ENCODE results near the gene DRG2. TPM values are rescaled to one million over a fixed set of nuclear protein-coding genes. Genes with fewer than 3 reads are reported as not detected.

Gene DRG2
- total RNA-seq, 1 experiment from 2014 or later: 47.9 TPM

GRCh38 chr17:18117533-18117932 lies 29.8 kb downstream of the DRG2 start:
- H3K4me1 ChIP-seq: no peaks in the 10 kb centered on the region
- Mint-ChIP-seq H3K4me1 (ENCODE audit: low read depth, unreplicated experiment) (no peaks in the 10 kb centered on the region), H3K9me3 (ENCODE audit: unreplicated experiment) (no peaks in the 10 kb centered on the region), H3K27me3 (ENCODE audit: insufficient read depth, unreplicated experiment) (no peaks in the 10 kb centered on the region), H3K4me3 (ENCODE audit: unreplicated experiment) (no peak overlapping the region), H3K27ac (ENCODE audit: unreplicated experiment) (no peak overlapping the region), H3K36me3 (ENCODE audit: insufficient read depth, unreplicated experiment) (no peaks in the 10 kb centered on the region)
- no peak for DNase-seq
- intact Hi-C loops (cut with micrococcal nuclease; ENCODE audit: unreplicated experiment): no loop called here
- TF ChIP-seq CTCF (IDR thresholded peaks at IDR 0.05; ENCODE audit: insufficient read depth in 1 of 2, low read depth in 1 of 2, low read length in 1 of 2, severe bottlenecking in 1 of 2, unreplicated experiment in 1 of 2): no peak
- no peaks in the 10 kb centered on the region for H3K27me3 ChIP-seq (replicated peaks; ENCODE audit: control insufficient read depth, insufficient read depth, low read length)
- peaks cover 9% of the 10 kb centered on the region; the same call in 1 of the 2 replicates for H3K9me3 ChIP-seq
- no peaks in the 10 kb centered on the region for H3K36me3 ChIP-seq (ENCODE audit: control insufficient read depth, insufficient read depth, low read length)
- ChIA-PET POLR2A (no interaction called here), CTCF (no interaction called here)
- H3K4me3 ChIP-seq (ENCODE audit: low read depth, low read length): no peak overlapping the region
- no TSS peak for BruUV-seq (replicated peaks)

GRCh38 chr17:18117982-18118975 lies 30.5 kb downstream of the DRG2 start:
- no peaks in the 10 kb centered on the region for H3K27me3 ChIP-seq (replicated peaks; ENCODE audit: control insufficient read depth, insufficient read depth, low read length)
- ChIA-PET CTCF (no interaction called here), POLR2A (no interaction called here)
- H3K9me3 Mint-ChIP-seq (ENCODE audit: unreplicated experiment): no peaks in the 10 kb centered on the region
- H3K27me3 Mint-ChIP-seq (ENCODE audit: insufficient read depth, unreplicated experiment): no peaks in the 10 kb centered on the region
- intact Hi-C loops (cut with micrococcal nuclease; ENCODE audit: unreplicated experiment): no loop called here
- H3K4me1 Mint-ChIP-seq (ENCODE audit: low read depth, unreplicated experiment): no peaks in the 10 kb centered on the region
- no peaks in the 10 kb centered on the region for H3K36me3 Mint-ChIP-seq (ENCODE audit: insufficient read depth, unreplicated experiment)
- H3K4me3 ChIP-seq (ENCODE audit: low read depth, low read length): no peak overlapping the region
- no peak overlapping the region for H3K27ac Mint-ChIP-seq (ENCODE audit: unreplicated experiment)
- BruUV-seq (replicated peaks): no TSS peak
- H3K4me1 ChIP-seq: no peaks in the 10 kb centered on the region
- TF ChIP-seq CTCF (IDR thresholded peaks at IDR 0.05; ENCODE audit: insufficient read depth in 1 of 2, low read depth in 1 of 2, low read length in 1 of 2, severe bottlenecking in 1 of 2, unreplicated experiment in 1 of 2): no peak
- no peaks in the 10 kb centered on the region for H3K36me3 ChIP-seq (ENCODE audit: control insufficient read depth, insufficient read depth, low read length)
- H3K4me3 Mint-ChIP-seq (ENCODE audit: unreplicated experiment): no peak overlapping the region
- DNase-seq: no peak
- peaks cover 9% of the 10 kb centered on the region; the same call in 1 of the 2 replicates for H3K9me3 ChIP-seq

GRCh38 chr17:18119166-18119745 lies 31.5 kb downstream of the DRG2 start:
- peaks cover 9% of the 10 kb centered on the region; the same call in 1 of the 2 replicates for H3K9me3 ChIP-seq
- no peaks in the 10 kb centered on the region for H3K4me1 Mint-ChIP-seq (ENCODE audit: low read depth, unreplicated experiment)
- H3K9me3 Mint-ChIP-seq (ENCODE audit: unreplicated experiment): no peaks in the 10 kb centered on the region
- no peak overlapping the region for H3K27ac Mint-ChIP-seq (ENCODE audit: unreplicated experiment)
- no TSS peak for BruUV-seq (replicated peaks)
- no peak overlapping the region for H3K4me3 Mint-ChIP-seq (ENCODE audit: unreplicated experiment)
- no peak for DNase-seq
- H3K4me3 ChIP-seq (ENCODE audit: low read depth, low read length): no peak overlapping the region
- ChIA-PET POLR2A (no interaction called here), CTCF (no interaction called here)
- H3K36me3 ChIP-seq (ENCODE audit: control insufficient read depth, insufficient read depth, low read length): no peaks in the 10 kb centered on the region
- no peaks in the 10 kb centered on the region for H3K27me3 Mint-ChIP-seq (ENCODE audit: insufficient read depth, unreplicated experiment)
- H3K4me1 ChIP-seq: no peaks in the 10 kb centered on the region
- no peaks in the 10 kb centered on the region for H3K27me3 ChIP-seq (replicated peaks; ENCODE audit: control insufficient read depth, insufficient read depth, low read length)
- intact Hi-C loops (cut with micrococcal nuclease; ENCODE audit: unreplicated experiment): no loop called here
- H3K36me3 Mint-ChIP-seq (ENCODE audit: insufficient read depth, unreplicated experiment): no peaks in the 10 kb centered on the region
- TF ChIP-seq CTCF (IDR thresholded peaks at IDR 0.05; ENCODE audit: insufficient read depth in 1 of 2, low read depth in 1 of 2, low read length in 1 of 2, severe bottlenecking in 1 of 2, unreplicated experiment in 1 of 2): no peak

All from Caco-2 (cell line).